ENCODE data around the gene ATCAY.

ATCAY gene

GRCh38 chr19:3976495-3977241 is 96.2 kb downstream of the ATCAY start:
- CTCF ChIA-PET, result interaction anchor here (0.9 kb wide), 1 partner anchor 11 kb away, joined by 3 read pairs; no protein-coding TSS in a partner anchor
- no peak for DNase-seq (ENCODE audit: extremely low spot score)
- no peak for TF ChIP-seq CTCF (IDR thresholded peaks at IDR 0.05; ENCODE audit: control extremely low read depth, extremely low read depth, low read depth, missing control alignments)
- POLR2A ChIA-PET, result interaction anchor here (0.6 to 1.0 kb wide), 2 partner anchors 9 to 11 kb away, joined by 3 to 6 read pairs; no protein-coding TSS in a partner anchor
